Measurements from ENCODE around the gene MAPK11.
"Not testable (repeated sequence)": the region's sequence is repeated elsewhere in the genome, so short reads cannot be mapped to it uniquely, and the experiment has no call there.

The MAPK11 gene

GRCh38 chr22:50276143-50276542 lies 6.0 kb upstream of the MAPK11 start:
- no peak for DNase-seq (ENCODE audit: low spot score)

DNA sequence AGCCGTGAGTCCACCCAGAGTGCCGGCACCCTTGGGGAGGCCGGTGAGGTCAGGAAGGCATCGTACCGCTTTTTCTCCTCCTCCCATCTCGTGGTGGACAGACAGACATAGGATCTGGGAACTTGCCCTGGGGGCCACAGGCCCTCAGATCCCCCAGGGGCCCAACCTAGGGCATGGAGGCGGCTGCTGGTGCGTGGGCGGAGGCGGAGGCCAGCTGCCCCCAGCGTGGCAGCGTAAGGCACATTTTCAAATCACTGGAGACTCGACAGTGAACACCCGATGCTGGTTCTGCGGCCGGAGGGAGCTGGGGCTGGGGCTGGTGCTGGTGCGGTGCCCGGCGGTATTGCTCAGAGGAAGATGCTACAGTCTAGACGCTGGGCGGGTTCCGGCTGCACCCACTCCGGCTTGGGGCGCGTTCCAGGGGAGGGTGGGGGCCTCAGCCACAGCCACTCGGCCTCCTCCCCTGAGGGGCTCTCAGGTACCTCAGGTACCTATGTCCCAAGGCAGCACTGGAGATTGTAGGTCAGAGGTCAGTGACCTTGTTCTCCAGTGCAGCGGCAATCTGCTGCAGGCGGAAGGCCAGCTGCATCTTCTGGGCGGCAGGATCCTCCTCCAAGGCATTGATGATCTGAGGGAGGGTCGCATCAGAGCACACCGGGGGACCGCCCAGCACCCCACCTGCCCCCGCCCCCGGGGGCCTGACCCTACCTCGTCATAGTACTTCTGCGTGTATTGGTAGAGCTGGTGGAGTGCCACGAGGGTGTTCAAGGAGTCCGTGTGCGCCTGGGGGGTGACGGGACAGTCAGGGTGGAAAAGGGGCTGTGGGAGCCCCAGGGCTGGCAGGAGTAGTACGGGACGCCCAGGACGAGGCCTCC lies 5.2 kb upstream of the MAPK11 start:
- DNase-seq (ENCODE audit: low spot score): no peak

GRCh38 chr22:50274771-50275170 lies 4.6 kb upstream of the MAPK11 start:
- no peak for DNase-seq (ENCODE audit: low spot score)

DNA sequence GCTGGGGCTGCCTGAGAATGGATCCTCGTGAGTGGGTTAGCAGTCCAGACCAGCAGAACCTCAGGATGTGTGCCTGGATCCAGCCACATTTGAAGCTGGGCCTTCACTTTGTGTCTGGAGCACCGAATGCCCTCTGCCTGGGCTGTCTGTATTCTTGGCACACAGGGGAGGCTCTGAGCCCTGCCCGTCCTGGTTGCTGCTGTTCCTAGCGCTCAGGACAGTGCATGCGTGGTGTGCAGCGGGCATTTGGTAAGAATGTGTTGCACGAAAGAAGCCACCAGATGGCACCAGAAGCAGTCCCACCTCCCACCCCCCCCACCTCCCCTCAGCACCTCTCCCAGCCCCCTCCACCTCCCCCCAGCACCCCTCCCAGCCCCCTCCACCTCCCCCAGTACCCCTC lies 4.1 kb upstream of the MAPK11 start:
- peak; percentile 68 for DNase-seq (ENCODE audit: low spot score)

DNA sequence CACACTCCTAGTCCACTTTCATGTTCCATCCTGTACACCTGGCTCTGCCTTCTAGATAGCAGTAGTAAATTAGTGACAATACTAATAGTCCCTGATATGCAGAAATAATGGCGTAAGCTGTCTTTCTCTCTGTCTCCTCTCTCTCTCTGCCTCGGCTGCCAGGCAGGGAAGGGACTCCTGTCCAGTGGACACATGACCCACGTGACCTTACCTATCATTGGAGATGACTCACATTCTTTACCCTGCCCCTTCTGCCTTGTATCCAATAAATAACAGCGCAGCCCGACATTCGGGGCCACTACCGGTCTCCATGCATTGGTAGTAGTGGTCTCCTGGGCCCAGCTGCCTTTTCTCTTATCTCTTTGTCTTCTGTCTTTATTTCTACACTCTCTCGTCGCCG lies 3.6 kb upstream of the MAPK11 start:
- not testable (repeated sequence) for DNase-seq (ENCODE audit: low spot score)

GRCh38 chr22:50273352-50273751 lies 3.2 kb upstream of the MAPK11 start:
- DNase-seq (ENCODE audit: low spot score): not testable (repeated sequence)

- no peak for DNase-seq (ENCODE audit: low spot score)
Measured at GRCh38 chr22:50272044-50272802, 2.0 kb upstream of the MAPK11 start.

DNA sequence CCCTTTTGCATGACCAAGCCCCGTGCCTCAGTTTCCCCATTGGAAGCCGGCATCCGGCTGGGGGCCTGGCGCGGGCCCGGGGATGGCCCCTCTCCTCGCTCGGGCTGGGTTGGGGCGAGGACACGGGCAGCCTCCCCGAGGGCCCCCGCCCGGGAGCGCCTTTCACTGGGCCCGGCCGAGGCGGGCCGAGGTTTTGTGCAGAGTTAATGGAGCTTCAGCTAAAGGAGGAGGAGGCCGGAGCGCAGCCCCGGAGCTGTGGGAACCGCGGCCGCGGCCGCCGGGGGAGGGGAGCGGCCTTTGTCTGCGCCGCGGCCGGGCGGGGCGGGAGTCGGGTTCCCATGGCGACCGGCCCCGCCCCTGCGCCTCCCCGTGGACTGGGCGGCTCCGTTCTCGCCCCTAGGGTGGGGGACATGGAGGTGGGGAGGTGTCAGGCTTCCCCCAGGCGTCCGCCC lies 1.4 kb upstream of the MAPK11 start:
- peak; percentile 69 for DNase-seq (ENCODE audit: low spot score)

DNA sequence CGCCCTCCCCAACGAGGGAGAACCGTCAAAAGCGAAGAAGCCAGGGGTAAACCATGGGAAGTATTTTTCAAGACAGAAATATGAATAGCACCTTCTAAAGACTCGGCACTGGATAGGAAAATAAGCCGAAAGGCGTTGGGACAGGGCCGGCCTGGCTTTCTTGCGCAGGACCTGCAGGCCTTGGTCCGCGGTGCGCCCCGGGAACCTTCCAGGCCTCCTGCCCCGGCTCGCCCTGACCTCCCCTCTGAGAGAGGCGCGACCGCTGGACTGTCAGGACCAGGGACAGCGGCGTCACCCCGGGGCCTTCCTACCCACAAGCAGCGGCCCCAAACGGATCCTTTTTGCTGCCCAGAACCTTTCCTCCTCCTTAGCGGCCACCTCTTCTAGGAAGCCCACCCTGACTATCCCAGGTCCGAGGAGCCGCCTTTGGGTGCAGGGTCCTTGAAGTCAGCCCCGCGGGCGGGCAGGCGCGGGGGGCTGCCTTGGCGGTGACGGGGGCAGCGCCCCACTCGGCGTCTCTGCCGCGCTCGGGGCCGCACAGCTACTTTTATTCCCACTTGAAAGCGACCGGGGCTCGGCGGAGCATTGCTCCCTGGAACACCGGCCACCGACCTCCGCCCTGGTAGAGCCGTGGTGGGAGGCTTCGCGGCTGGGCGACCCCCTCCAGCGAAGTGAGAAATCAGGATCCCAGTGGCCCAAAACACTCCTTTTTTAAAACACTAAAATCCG lies 650 bp upstream of the MAPK11 start:
- no peak for DNase-seq (ENCODE audit: low spot score)

- no peak for DNase-seq (ENCODE audit: low spot score)
Measured at GRCh38 chr22:50269573-50269969, 609 bp downstream of the MAPK11 start.

- no peak for DNase-seq (ENCODE audit: low spot score)
Measured at GRCh38 chr22:50268655-50269113, 1.5 kb downstream of the MAPK11 start.

GRCh38 chr22:50267591-50268390 lies 2.4 kb downstream of the MAPK11 start:
- DNase-seq (ENCODE audit: low spot score): no peak

GRCh38 chr22:50266994-50267393 lies 3.2 kb downstream of the MAPK11 start:
- no peak for DNase-seq (ENCODE audit: low spot score)

GRCh38 chr22:50264946-50265669 lies 5.1 kb downstream of the MAPK11 start:
- DNase-seq (ENCODE audit: low spot score): no peak

- DNase-seq (ENCODE audit: low spot score): no peak
Measured at GRCh38 chr22:50264104-50264745, 6.0 kb downstream of the MAPK11 start.

- no peak for DNase-seq (ENCODE audit: low spot score)
Measured at GRCh38 chr22:50262973-50263617, 7.1 kb downstream of the MAPK11 start.

- DNase-seq (ENCODE audit: low spot score): peak; percentile 70
Measured at GRCh38 chr22:50262460-50262911, 7.7 kb downstream of the MAPK11 start.

- no peak for DNase-seq (ENCODE audit: low spot score)
Measured at GRCh38 chr22:50261615-50262459, 8.3 kb downstream of the MAPK11 start, which contains the start of gene MAPK12. MAPK12 (minus strand) TSS chr22:50261683; CDS start chr22:50261509, 174 bp downstream.

Measured in SW480 (cell line).